Thyroid gland (tissue), 4 donors: ENCODE results near the gene AFF3. TPM values are rescaled to one million over a fixed set of nuclear protein-coding genes. Genes with fewer than 3 reads are reported as not detected.
A peak's percentile ranks its signal among the peaks of the same experiment; 100 is the strongest.
"Not testable (repeated sequence)": the region's sequence is repeated elsewhere in the genome, so short reads cannot be mapped to it uniquely, and the experiment has no call there.

Experiments used
- DNase-seq, 2 donors: peaks; one replicate each; pipeline ENCODE4 v3.0.0-alpha.2; 2019
- H3K27ac ChIP-seq, 3 donors: fragments of 200-600 bp; sonication (generic); 1 replicate in 2 of 3; 2 replicates in 1 of 3; pipeline ENCODE4 v1.5.1; 2016 to 2019; ENCODE audit warnings: mild to moderate bottlenecking in 1 of 3, moderate library complexity in 1 of 3
- H3K27me3 ChIP-seq: fragments of 200-600 bp; sonication (generic); one replicate; pipeline ENCODE4 v1.5.1; 2019
- H3K36me3 ChIP-seq, 2 donors: fragments of 200-600 bp; sonication (generic); one replicate each; pipeline ENCODE4 v1.5.1; 2016 to 2019
- H3K4me1 ChIP-seq, 2 donors: fragments of 200-600 bp; sonication (generic); one replicate each; pipeline ENCODE4 v1.5.1; 2017 to 2019
- H3K4me3 ChIP-seq, 3 donors: fragments of 200-600 bp; sonication (generic); replicated peaks in 1 of 3; 1 replicate in 2 of 3; 2 replicates in 1 of 3; pipeline ENCODE4 v1.5.1; 2016; ENCODE audit warnings: mild to moderate bottlenecking in 1 of 3
- H3K9me3 ChIP-seq: fragments of 200-600 bp; sonication (generic); one replicate; pipeline ENCODE4 v1.5.1; 2017
- POLR2A ChIP-seq, 2 donors: fragments of 450-650 bp; IDR thresholded peaks; one replicate each; pipeline ENCODE4 v1.6.1; 2017; ENCODE audit warnings: antibody characterized with exemption in 2 of 2, mild to moderate bottlenecking in 2 of 2, moderate library complexity in 1 of 2
- WGBS, 2 donors: methylation state at CpG; one replicate each; pipeline ENCODE4 v1.1.5; 2017; 5-methylcytosine and 5-hydroxymethylcytosine counted together
- intact Hi-C: fragments of 100-400 bp; cut with DNase I; formaldehyde crosslinking; loops from one replicate; pipeline ENCODE4 v1.15.1; 2023
- total RNA-seq, 4 donors: library from RNA; depleted of rRNA; stranded (reverse); fragments of >200 nt; gene quantifications; one replicate each; pipeline ENCODE4 v1.2.3, GENCODE V29; 2016
- TF ChIP-seq, protein P1 (sequence below), 6 experiments: fragments of 200-600 bp in 3 of 6; fragments of 450-650 bp in 3 of 6; sonication (generic) in 3 of 6; IDR thresholded peaks; one replicate each; pipeline ENCODE4 v1.5.1; 2016 to 2019; ENCODE audit warnings: antibody characterized with exemption in 6 of 6, mild to moderate bottlenecking in 2 of 6, inconsistent platforms in 1 of 6, moderate library complexity in 1 of 6

Gene AFF3
- total RNA-seq, 4 donors from 2014 or later, result 0.54 to 2.6 (median 1.1) TPM

DNA sequence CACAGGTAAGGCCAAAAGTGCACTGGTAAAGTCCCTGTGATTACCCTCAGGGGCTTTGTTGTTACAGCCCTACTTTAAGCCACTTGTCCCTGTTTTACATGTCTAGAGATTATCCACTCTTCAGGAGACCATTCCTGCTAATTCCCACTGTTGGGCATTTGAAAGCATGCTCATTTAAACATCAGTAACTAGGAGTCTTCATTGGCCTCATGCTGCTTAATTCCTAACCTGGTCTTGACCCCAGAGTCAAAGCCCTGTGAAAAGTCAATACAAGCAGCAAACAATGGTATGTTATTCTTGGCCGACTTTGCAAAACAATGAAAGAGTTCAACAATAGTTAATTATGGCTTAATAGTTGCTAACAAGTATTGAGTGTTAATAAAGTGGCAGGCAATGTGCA is 23.2 kb downstream of the AFF3 start:
- DNase-seq, result no peak
- H3K4me3 ChIP-seq, result no peak overlapping the region
- H3K27me3 ChIP-seq, result no peaks in the 10 kb centered on the region
- H3K9me3 ChIP-seq, result no peaks in the 10 kb centered on the region
- intact Hi-C loops, result no loop called here
- no peaks in the 10 kb centered on the region for H3K36me3 ChIP-seq
- H3K27ac ChIP-seq, result no peak overlapping the region
- no peaks in the 10 kb centered on the region for H3K4me1 ChIP-seq
- WGBS, 2 donors, result 29 to 37% methylated on average over 1 of the region's 1 CpG
- TF ChIP-seq, protein P1, sequence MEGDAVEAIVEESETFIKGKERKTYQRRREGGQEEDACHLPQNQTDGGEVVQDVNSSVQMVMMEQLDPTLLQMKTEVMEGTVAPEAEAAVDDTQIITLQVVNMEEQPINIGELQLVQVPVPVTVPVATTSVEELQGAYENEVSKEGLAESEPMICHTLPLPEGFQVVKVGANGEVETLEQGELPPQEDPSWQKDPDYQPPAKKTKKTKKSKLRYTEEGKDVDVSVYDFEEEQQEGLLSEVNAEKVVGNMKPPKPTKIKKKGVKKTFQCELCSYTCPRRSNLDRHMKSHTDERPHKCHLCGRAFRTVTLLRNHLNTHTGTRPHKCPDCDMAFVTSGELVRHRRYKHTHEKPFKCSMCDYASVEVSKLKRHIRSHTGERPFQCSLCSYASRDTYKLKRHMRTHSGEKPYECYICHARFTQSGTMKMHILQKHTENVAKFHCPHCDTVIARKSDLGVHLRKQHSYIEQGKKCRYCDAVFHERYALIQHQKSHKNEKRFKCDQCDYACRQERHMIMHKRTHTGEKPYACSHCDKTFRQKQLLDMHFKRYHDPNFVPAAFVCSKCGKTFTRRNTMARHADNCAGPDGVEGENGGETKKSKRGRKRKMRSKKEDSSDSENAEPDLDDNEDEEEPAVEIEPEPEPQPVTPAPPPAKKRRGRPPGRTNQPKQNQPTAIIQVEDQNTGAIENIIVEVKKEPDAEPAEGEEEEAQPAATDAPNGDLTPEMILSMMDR (IDR thresholded peaks at IDR 0.05), result no peak
- no peak for TF ChIP-seq POLR2A (IDR thresholded peaks at IDR 0.05)

DNA sequence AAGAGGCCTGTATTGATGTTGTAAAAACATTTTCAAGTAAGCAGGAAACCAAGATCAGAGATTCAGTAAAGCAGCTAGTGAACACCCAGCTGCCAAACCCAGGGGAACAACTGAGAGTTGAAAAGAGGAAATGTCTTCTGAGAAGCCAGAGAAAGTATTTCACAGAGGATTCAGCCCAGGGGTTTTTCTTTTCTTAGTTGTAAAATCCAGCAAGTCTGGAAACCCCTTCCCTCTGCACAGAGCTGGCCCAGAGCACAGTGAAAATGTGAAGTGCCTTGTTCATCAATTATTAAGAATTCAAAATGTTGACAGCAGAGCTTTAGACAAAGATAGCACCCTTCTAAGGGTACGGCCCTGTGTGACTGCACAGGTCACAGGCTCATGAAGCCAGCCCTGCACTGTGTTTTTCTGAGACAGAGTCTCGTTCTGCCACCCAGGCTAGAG is 28.4 kb downstream of the AFF3 start:
- Histone ChIP-seq H3K9me3 (no peaks in the 10 kb centered on the region), H3K4me1 (peaks cover 0 to 10% of the 10 kb centered on the region in 2 donors), H3K4me3 (no peak overlapping the region), H3K27me3 (no peaks in the 10 kb centered on the region), H3K36me3 (no peaks in the 10 kb centered on the region), H3K27ac (no peak overlapping the region)
- intact Hi-C loops, result no loop called here
- WGBS, 2 donors, result 78 to 85% methylated on average over 2 of the region's 2 CpGs
- TF ChIP-seq, protein P1 (IDR thresholded peaks at IDR 0.05), result no peak
- no peak for DNase-seq

DNA sequence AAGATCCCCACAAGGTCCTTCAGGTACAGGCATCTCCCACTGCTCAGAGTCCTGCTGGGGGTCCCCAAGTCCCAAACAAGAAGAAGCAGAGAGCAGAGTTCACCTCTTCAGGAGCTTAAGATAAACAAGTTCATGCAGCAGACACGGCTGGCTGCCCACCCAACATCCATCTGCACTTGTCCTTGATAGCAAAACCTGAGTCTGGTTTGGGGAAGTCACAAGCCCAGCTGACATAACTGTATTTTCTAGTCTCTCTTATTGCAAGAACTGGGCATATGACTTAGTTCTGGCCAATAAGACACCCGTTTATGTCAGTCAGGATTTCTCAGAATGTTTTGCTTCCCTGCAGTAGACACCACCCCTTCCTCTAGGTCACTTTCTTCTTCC is 31.8 kb downstream of the AFF3 start:
- Histone ChIP-seq H3K27me3 (no peaks in the 10 kb centered on the region), H3K4me3 (no peak overlapping the region), H3K4me1 (peaks cover 0 to 10% of the 10 kb centered on the region in 2 donors), H3K27ac (no peak overlapping the region), H3K9me3 (no peaks in the 10 kb centered on the region), H3K36me3 (no peaks in the 10 kb centered on the region)
- DNase-seq, result peak; percentile 65 to 66
- no peak for TF ChIP-seq POLR2A (IDR thresholded peaks at IDR 0.05)
- TF ChIP-seq, protein P1 (IDR thresholded peaks at IDR 0.05), result no peak
- WGBS, 2 donors, result 20 to 41% methylated on average over 2 of the region's 2 CpGs
- intact Hi-C loops, result no loop called here

DNA sequence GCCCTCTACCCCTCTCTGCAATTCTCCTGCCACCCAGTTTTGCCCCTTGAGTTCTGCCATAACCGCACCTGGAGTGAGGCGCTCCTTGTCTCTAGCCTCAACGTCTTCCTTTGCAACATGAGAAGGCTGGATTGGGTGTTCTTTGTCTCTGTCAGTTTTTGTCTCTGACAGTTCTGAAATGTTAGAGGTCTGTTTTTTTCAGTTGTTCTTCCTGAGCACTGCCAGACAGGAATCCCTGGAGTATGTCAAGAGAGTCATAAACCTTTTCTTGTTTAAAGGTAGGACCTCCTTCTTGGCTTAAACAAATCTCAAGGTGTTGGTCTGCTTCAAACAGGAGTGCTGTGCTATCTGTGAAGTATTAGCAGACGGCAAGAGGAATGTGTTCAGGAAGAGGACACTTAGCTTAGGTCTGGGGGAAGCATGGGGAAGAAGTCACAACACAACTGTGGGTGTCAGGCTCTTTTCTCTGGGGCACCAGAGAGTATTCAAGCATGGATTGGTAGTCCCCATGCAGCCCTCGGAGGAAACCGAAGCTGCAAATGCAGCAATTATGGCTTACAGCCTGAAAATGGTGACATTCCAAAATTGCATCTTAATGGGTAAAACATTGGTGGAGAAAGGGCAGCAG is 32.3 kb downstream of the AFF3 start:
- no peak overlapping the region for H3K27ac ChIP-seq
- no peaks in the 10 kb centered on the region for H3K9me3 ChIP-seq
- no peak for DNase-seq
- H3K27me3 ChIP-seq, result no peaks in the 10 kb centered on the region
- no peak for TF ChIP-seq POLR2A (IDR thresholded peaks at IDR 0.05)
- TF ChIP-seq, protein P1 (IDR thresholded peaks at IDR 0.05), result no peak
- 56 to 61% methylated on average over 6 of the region's 6 CpGs for WGBS, 2 donors
- intact Hi-C loops, result no loop called here
- H3K36me3 ChIP-seq, result no peaks in the 10 kb centered on the region
- H3K4me3 ChIP-seq, result no peak overlapping the region
- peaks cover 0 to 14% of the 10 kb centered on the region in 2 donors for H3K4me1 ChIP-seq

DNA sequence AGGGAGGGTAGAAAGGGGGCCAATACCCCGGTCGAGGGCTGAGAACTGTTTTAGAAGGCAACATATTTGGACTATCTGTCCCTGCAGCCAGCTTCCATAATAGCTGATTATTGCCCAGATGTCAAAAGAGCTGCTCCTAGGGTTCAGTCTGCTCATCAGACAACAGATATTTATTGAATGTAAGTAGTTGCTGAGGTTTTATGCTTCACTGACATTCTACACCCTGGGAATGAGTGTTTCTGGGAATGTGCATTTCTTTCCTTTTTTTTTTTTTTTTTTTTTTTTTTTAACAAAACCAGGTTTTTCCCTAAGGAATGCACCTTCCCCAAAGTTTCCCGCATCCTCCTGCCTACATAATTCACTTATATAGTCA is 33.8 kb downstream of the AFF3 start:
- H3K27ac ChIP-seq, H3K27me3 ChIP-seq, H3K9me3 ChIP-seq, H3K36me3 ChIP-seq, intact Hi-C loops, H3K4me3 ChIP-seq, DNase-seq: not testable (repeated sequence)
- H3K4me1 ChIP-seq, result peaks cover 0 to 16% of the 10 kb centered on the region in 2 donors
- WGBS, 2 donors, result 79 to 84% methylated on average over 3 of the region's 3 CpGs
